ELR (cell line): ENCODE results near the gene PNPLA6.

Source experiments
- DNase-seq: peaks from one replicate; pipeline ENCODE4 v3.0.0-alpha.2; 2015; ENCODE audit warnings: low read depth

Gene PNPLA6

GRCh38 chr19:7535047-7535997 is at the start of gene PNPLA6:
Gene PNPLA6, plus strand, starts transcription at chr19:7535717. Its CDS starts 72 bp downstream, at chr19:7535789.
- DNase-seq = peak; percentile 95

GRCh38 chr19:7486923-7487322 is 48.6 kb upstream of the PNPLA6 start:
- no peak for DNase-seq

- DNase-seq = peak; percentile 85
Observed at GRCh38 chr19:7488736-7489353, 46.7 kb upstream of the PNPLA6 start, which contains the start of gene PEX11G. Gene PEX11G, minus strand, starts transcription at chr19:7489035. Its CDS starts 25 bp downstream, at chr19:7489010.

GRCh38 chr19:7489609-7490044 is 45.9 kb upstream of the PNPLA6 start:
- no peak for DNase-seq

GRCh38 chr19:7492142-7492541 is 43.4 kb upstream of the PNPLA6 start:
- DNase-seq = peak; percentile 56

GRCh38 chr19:7492558-7492957 is 43.0 kb upstream of the PNPLA6 start:
- DNase-seq = no peak

GRCh38 chr19:7494416-7495098 is 41.0 kb upstream of the PNPLA6 start:
- DNase-seq = no peak

- peak; percentile 43 for DNase-seq
Observed at GRCh38 chr19:7497292-7497691, 38.2 kb upstream of the PNPLA6 start.

GRCh38 chr19:7500811-7501450 is 34.6 kb upstream of the PNPLA6 start:
- DNase-seq = peak; percentile 55

- DNase-seq = no peak
Observed at GRCh38 chr19:7502552-7502951, 33.0 kb upstream of the PNPLA6 start.

GRCh38 chr19:7504684-7505083 is 30.8 kb upstream of the PNPLA6 start:
- no peak for DNase-seq

GRCh38 chr19:7505288-7505681 is 30.2 kb upstream of the PNPLA6 start:
- no peak for DNase-seq

GRCh38 chr19:7505682-7506384 is 29.7 kb upstream of the PNPLA6 start:
- DNase-seq = no peak

GRCh38 chr19:7506385-7507328 is 28.9 kb upstream of the PNPLA6 start:
- DNase-seq = peak; percentile 90

GRCh38 chr19:7507884-7508283 is 27.6 kb upstream of the PNPLA6 start:
- peak; percentile 96 for DNase-seq

GRCh38 chr19:7509625-7510024 is 25.9 kb upstream of the PNPLA6 start:
- DNase-seq = no peak

GRCh38 chr19:7512400-7512851 is 23.1 kb upstream of the PNPLA6 start:
- DNase-seq = no peak

- DNase-seq = no peak
Observed at GRCh38 chr19:7513809-7514642, 21.5 kb upstream of the PNPLA6 start.

- peak; percentile 45 for DNase-seq
Observed at GRCh38 chr19:7515110-7515644, 20.3 kb upstream of the PNPLA6 start.
